Fibroblast of skin of left quadriceps (primary cell): ENCODE measurements around the gene MITF.

Source experiments
- DNase-seq, 2 experiments: peaks; one replicate each; pipeline ENCODE4 v3.0.0-alpha.2; 2013; ENCODE audit warnings: low read depth in 2 of 2

MITF gene, protein sequence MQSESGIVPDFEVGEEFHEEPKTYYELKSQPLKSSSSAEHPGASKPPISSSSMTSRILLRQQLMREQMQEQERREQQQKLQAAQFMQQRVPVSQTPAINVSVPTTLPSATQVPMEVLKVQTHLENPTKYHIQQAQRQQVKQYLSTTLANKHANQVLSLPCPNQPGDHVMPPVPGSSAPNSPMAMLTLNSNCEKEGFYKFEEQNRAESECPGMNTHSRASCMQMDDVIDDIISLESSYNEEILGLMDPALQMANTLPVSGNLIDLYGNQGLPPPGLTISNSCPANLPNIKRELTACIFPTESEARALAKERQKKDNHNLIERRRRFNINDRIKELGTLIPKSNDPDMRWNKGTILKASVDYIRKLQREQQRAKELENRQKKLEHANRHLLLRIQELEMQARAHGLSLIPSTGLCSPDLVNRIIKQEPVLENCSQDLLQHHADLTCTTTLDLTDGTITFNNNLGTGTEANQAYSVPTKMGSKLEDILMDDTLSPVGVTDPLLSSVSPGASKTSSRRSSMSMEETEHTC

DNA sequence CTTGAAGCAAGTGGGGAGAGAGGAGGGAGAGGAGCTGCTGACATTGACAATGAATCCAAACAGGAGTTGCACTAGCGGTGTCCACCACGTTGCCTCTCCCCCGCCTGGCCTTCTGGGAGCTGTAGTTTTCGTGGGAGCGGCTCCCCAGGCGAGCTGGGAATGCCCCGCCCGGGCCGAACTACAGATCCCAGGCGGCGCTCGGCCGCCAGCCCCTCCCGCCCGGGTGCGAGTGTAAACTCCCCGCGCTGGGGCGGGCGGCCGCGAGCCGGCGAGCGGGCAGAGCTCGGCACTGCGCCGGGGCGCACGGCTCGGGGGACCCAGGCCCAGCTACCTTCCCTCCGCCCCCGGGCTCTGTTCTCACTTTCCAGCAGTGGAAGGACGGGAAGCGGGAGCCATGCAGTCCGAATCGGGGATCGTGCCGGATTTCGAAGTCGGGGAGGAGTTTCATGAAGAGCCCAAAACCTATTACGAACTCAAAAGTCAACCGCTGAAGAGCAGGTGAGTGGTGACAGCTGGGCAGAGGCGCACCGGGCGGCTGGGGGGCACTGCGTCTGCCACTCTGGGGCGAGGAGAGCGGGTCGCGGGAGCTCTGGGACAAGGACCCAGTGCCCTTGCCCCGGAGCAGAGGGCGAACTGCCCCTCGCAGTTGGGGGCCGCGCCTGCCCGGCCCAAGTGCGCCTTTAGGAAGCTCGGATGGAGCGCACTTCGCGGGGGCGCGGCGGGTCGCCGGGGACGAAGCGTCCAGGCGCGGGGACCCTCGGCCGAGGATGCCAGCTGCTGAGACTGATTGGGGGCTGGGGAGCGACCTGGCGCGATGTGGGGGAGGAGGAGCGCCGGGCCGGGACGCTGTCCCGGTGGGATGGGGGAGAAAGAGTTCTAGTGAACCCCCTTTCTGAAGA, at the start of gene MITF:
Gene MITF, plus strand, starts transcription at position 261 of the 899 bp plus-strand sequence. Its CDS starts 134 bp downstream, at position 395.
- peak; percentile 66 to 70 for DNase-seq

DNA sequence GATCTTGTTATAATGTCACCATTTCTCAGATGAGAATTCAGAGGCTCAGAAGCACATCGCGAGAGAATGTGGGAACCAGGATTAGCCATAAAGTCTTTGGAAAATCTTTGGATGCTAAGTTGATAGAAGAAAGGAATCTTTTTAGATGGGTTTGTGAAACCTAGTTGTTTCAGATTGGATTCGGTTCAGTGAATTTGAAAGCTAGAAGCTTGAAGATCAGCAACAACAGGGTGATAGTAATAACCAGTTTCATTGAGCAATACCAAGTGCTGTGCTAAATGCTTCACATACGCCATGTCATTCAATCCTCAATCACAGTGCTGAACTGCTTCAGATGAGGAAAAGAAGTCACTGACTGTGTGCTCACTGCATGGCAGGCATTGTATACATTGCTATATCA, 47.4 kb upstream of the MITF start:
- DNase-seq, result no peak

DNA sequence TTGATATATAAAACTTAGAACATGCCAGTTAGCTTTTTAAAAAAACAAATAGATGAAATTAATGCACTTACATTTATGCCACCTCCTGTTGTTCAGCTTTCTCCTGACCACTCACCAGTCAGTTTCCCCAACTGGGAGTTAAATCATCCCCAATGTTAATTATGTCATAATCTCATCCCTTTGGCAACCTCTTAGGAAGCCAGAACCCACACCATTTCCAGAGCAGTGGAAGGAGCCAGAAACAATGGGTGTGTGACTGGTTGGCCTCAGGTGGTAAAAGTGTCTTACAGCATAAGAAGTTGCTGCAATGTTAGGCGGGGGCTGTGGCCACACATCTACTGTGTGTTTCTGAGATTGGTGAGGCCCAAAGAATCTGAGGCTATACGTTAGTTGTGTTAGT, 46.5 kb upstream of the MITF start:
- no peak for DNase-seq

DNA sequence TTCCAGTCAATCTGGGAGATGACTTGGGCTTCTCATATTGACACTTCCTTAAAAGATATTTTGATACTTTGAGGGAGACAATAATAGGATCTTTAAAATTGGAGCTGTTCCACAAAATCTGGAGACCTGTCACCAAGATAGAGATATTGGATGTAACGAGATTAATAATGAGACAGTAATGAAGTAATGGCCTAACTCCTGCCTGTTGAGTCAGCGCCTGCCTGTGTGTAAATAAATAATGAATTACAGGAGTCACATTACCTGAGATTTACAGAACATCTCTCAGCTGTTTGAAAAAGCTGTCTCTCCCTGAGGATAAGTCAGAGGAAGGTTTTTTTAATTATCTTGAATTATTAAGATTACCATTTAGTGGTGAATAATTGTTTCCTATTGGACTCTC, 43.8 kb upstream of the MITF start:
- no peak for DNase-seq

DNA sequence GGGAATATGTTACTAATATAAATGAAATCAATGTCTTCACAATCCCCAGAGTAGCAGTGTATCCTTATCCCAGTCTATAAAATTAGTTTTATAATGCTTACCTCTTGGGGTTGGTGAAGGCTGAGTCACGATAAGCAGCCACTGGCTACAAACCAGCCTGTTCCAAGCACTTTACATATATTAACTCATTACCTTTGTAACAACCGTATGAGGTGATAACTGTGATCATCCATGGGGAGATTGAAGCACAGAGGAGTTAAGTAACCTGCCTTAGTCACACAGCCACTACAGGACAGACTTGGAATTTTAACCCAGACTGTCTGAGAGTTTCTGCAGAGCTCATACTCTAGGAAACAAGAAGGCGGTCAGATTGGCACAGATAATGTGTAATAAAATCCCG, 43.3 kb upstream of the MITF start:
- DNase-seq, result no peak

DNA sequence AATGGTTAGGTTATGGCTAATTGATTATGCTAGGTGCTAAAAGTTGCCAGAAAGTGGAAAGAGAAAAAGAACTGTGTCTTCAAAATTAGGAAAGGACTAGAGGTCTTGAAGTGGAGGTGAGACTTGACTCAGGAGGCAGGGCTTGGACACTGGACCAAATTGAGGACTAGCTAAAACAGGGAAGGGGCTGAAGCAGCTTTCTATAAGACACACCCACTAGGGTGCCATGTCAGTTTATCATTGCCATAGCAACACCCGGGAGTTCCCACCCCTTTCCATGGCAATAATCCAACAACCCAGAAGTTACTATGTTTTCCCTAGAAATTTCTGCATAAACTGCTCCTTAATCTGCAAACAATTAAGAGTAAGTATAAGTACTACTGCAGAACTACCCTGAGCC, 42.9 kb upstream of the MITF start:
- DNase-seq, result no peak

DNA sequence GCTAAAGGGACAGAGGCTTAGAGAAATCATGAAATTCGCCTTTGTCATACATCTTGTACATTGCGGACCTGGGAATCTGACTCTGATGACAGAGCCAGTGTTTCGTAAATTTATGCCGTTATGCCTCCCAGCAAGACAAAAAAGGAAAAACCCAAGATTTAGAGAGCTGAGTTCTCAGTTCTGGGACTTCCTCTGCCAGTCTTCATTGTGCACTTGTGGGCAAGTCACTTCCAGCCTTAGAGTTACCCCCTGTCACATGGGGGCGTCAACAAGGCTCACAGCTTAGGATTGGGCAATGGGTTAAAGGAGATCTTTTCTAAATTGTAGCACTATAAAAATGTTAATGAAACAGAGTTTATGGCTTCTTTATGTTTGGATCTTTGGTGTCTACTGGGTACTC, 41.9 kb upstream of the MITF start:
- no peak for DNase-seq

DNA sequence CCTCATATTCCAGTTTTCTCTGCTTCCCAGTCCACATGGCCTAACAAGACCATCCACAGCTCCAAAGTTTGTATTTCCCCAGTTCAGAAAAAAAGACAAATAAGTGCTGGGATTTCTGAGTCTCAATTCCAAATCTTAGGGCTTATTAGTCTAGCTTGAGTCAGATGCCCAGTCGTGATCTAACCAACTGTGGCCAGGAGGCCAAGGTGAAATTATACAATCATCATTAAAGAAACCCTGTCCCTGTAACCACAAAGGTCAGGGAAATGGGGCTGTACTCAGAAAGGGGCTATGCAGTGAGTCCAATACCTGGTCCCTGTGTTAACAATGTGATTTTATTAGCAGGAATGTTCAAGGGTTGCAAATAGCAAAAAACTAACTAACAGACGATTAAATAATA, 40.5 kb upstream of the MITF start:
- DNase-seq, result no peak

DNA sequence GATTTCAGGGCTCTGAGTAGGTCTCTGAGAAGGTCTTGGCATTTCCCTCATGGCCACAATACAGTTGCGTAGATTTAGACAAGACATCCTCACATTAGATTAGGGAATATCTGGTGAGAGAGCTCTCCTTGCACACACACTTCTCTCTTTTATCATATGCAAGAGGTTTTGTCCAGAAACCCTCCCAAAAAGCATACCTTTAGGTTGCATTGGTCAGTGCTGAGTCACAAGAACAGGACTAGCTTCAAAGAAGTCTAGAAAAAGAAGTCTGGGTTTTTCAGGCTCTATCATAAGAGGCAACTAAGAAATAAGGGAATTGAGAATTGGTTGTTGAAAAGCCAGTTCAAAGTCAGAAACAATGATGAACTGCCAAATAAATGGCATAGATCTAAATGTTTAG, 40.1 kb upstream of the MITF start:
- no peak for DNase-seq

DNA sequence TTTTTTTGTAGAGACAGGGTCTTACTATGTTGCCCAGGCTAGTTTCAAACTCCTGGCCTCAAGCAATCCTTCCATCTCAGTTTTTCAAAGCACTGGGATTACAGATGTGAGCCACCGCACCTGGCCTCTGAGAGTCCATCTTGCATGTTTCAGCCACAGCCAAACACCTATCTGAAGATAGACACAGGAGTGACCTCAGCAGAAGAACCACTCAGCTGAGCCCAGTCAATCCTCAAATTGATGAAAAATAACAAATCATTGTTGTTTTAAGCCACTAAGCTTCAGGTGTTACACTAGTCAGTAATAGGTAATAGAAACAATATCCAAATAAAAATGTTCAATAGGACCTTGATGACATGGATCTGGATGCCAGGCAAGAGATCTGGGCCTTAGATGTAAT, 38.3 kb upstream of the MITF start:
- DNase-seq, result no peak

DNA sequence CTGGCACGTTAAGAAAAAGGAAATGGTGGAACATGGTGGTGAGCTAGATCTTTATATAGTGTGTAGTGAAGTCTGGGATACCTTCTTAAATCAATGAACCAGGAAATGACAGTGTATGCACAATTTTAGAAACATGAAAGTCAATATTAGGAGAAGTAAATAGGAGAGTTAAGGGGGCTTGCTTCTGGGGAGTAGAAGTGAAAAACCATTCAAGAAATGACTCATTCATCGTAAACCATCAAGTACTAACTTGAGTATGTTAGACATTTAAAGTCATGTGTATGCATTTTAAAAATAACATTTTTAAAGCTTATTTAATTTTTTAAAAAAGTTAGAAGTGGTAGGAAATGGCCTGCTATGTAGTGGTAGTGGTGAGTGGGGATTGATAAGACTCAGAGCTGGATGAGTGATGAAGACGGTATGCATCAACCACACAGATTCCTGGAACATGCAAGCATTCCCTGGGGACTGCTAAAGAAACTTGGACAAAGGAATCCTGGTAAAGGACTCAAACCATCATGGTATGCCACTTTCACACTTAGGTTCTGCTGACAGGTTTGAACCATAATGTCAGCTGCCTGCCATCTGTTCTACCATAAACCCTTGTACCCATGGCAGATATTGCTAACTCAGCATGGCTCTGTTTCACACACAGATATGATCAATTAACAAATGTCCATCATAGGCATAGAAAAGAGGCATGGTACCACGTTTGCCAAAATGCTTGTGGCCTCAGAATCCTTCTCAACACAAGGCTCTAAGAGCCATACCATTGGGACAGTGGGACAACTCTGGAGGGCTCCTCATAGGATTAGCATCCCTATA, 28.9 kb upstream of the MITF start:
- DNase-seq, result peak; percentile 64 to 68

DNA sequence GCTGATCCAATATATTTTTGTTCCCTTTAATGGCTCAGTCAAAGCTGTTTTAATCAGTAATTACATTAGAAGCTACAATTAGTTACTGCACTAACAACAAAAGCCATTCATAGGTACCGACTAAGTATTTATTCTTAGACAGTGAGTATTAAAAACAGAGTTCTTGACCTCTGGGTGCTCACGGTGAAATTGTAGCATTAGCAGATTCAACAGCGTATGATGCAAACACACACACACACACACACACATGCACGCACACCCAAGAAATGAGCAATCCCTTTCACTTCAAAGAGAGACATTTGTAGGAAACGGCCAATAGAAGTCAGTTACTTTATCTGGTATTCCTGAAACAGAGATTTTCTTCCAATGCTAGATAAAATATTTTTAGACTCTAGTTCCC, 27.0 kb upstream of the MITF start:
- DNase-seq, result no peak

DNA sequence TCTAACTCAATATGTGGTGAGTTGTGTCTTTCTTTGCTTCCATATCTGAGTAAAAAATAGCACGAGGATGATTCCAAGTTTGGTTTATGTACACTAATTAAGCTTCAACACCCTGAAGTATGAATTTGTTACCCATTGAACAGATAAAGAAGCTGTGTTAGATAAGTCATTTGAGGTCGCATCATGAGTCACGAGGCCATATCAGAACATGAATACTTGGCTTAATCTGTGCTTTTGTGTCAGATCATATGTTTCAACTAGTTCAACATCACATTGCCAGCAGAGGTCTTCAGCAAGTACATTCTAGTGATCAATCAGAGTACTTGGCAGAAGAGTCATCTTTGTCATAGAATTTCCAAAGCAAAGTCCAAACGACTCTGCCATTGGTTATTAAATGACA, 26.3 kb upstream of the MITF start:
- no peak for DNase-seq

DNA sequence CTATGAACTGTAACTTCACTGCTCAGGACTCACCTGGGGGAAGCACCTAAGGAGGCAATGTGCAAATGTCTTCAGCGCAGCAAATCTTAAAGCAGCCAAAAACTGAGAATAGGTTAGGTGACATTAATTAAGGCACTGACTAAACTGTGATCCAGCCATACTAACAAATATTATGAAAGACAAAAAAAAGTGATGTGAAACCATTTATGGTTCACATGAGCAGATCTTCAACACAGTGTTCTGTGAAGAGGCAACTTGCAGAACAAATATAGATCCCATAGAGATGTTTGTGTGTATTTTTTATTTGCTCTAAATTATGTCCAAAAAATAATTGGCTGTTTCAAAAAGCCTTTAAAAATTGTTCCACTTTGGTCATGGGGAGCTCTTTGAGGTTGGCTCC, 24.1 kb upstream of the MITF start:
- DNase-seq, result no peak

DNA sequence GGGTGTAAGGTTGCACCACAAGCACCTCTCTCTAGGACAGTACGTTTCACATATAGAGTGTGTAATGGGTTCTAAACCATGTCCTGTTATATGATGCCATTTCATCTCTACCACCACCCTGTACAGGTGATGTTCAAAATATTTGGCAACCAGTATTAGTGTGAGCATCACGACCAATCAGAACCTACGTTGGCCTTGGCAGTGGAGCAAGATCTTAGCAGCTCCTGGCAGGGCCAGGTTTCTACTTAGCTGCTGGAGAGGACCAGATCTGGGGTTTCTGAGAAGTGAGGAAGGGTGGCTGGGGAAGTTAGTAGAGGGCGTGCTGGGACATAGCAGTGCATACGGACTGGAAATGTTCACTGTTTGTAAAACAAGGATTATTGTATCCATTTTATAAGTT, 23.1 kb upstream of the MITF start:
- DNase-seq, result no peak

DNA sequence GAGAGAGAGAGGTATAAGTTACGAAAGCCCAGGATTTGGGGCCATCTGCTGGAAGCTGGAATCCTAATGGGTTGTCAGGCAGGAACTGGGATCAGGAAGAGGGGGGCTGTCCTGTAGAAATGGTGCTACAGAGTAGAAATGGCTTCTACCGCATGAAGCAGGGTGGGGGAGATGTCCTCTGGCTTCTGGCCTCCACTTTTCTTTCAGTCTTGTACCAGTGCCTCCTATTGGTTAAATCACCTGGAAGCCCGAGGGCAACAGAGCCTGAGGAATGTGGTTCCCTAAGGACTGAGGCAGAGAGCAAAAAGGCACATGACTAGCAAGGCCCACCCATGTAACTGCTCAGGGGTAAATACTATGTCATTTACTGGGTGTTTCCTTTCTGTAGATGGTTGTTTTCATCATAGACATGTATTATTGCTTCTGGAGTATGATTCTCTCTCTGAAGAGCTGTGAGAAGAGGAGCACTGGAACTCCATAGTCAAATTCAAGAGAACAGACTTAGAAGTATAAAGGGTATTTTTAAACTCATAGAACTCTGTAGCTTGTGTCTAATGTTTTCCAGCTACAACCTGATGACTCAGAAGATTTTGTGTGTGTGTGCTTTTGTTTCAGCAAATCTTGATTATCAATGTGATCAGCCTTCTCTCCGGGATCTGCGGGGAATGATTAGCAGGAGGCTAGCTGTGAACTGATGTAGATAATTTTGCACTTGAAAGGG, 20.2 kb upstream of the MITF start:
- no peak for DNase-seq

DNA sequence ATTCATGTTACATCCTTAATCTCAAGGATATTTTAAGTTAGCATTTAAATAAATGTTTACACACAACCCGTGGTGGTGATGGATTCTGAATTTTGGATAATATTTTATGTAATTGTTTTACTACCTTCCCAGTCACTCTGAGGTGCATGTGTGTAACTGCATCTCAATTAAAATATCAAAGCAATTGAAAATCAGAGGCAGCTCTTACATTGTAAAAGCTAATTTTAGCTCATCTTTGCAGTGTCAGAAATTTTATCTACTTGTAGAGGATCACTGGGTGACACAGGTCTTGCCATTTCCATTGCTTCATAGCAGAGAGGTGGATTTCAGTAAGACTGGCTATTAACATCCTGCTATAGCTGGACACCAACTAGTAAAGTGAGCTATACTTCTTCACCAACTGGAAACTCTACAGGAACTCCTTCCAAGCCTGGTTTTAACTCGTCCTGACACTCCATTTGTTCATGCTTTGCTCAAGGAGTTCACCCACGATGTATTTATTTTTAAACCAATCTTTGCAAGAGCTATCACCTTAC, 19.6 kb upstream of the MITF start:
- no peak for DNase-seq

DNA sequence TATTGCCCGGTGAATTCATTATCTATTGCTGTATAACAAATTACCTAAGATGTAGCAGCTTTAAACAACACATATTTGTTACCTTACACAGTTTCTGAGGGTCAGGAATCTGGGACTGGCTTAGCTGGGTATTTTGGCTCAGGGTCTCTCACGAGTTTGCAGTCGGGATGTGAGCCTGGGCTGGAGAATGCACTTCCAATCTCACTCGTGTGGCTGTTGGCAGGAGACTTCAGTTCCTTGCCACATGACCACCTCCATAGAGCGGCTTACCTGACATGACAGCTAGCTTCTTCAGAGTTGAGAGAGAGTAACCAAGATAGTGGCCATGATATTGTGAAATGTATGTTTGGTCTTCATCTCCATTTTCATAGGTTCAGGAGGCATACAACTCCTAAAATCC, 18.4 kb upstream of the MITF start:
- no peak for DNase-seq

DNA sequence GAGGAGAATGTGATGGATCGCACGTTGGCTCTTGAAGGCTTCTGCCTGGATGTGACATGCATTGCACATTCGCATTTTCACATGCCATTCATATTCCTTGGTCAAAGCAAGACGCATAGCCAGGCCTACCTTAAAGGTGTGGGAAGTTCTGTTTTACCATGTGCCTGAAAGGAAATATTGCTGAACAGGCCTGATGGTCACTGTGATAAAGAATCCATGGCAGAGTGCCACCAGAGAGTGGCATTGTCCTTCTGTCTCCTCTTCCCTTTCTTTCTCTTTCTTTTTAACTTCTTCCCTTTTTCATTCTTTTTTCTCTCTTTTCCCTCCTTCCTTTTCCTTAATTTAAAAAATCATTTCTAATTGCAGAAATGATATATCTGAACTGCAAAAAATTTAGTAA, 15.9 kb upstream of the MITF start:
- no peak for DNase-seq

DNA sequence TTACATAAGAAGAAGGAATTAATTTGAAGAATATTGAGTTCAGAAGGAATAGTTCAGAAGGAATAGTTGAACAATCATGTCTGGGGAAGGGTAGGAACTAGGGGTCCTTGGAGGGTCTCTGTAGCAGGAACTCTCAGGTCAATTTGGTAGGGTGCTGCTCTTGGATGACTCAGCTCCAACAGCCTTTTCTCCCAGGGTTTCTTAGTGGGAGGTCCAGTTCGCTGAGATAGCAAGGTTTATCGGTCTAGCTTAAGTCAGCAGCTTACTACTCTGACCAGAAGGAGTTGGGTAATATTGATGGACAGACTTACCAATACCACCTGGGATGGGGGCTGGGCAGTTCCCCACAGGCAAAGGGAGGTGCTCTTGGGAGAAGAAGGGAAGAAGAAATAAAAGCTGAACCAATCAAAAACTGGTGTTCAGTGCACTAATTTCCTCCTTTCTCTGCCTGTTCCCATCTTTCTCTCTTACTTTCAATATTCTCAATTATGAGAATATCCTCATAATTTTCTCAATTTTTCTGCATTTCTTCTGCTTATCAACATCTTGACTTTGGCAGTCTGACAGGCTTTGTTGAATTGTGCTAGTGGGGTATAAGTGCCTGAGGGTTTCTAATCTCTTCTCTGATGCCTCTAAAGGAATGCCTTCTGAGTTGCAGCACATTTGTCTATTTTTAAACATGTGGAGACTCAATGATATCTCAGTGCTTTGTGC, 14.4 kb upstream of the MITF start:
- no peak for DNase-seq
